ENCODE measurements around the gene KIF25. TPM values are rescaled to one million over a fixed set of nuclear protein-coding genes. Genes with fewer than 3 reads are reported as not detected.

Gene KIF25
- total and polyA plus RNA-seq, 8 donors: 0.23 to 0.35 (median 0.26) TPM; not detected in 4

Other genes with a start within 250 kb of the KIF25 start
- gene AFDN, start 170.8 kb upstream of the KIF25 start, total RNA-seq: 100 to 1,000 TPM in 1 of 6 donors, 10 to 100 TPM in 5; 66.6 to 122 (median 75.7) TPM
- gene AFDN, start 170.8 kb upstream of the KIF25 start, polyA plus RNA-seq: 10 to 100 TPM; 55.2 to 56.7 TPM
- not detected for gene FRMD1, start 81.5 kb downstream of the KIF25 start, total RNA-seq
- under 1 TPM; 0.02 to 0.15 TPM for gene FRMD1, start 81.5 kb downstream of the KIF25 start, polyA plus RNA-seq

All from pancreas (tissue), 8 donors.